ENCODE data around the gene ZNF24.

Gene ZNF24

DNA sequence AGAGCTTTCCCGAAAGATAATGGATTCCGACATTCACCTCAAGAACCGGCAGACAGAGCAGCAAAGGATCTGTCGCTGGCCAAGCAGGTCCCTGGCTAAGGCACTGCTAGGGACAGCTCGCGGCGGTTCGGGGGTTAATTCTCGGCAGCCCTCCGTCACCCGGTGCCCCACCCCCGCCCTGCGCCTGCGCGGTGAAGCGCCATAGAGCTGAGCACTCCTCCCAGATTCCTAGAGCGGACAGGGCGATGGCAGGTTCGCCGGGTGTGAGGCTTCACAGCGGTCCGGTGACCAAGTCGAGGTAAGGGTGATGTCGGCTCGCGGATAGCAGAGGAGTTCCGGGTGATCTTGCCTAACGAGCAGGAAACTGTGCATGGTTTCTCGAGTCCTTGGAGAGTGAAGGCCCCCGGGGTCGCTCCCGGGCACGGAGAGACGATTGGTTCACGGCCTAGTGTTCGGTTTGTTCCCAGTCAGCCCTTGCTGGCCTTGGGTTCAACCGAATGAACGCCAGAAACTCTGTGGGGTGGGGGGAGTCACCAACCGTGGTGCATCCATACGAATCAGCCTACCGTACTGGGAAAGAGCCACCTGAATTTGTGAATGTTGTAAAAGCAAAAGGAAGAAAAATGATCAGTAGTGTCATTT, 54.0 kb downstream of the ZNF24 start, which contains the start of gene ZSCAN30:
Gene ZSCAN30 (minus strand): TSS at position 136 of the 642 bp plus-strand sequence. CDS start 25,877 bp downstream, outside the sequence.
- FAIRE-seq = no peak

DNA sequence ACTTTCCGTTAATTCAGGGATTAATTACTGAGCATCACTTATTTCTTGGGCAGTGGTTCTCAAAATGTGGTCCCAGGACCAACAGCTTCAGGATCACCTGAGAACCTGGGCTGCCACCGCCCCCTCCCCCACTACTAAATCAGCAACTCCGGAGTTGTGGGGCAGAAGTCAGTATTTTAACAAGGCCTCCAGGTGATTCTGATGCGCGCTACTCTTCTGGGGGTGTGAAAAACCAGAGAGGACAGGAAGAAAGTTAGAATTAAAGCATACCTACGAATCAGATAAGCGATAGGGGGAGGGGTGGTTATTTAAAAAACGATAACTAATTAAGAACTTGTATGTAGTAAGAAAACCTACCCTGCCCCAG, 54.5 kb downstream of the ZNF24 start:
- no peak for FAIRE-seq

DNA sequence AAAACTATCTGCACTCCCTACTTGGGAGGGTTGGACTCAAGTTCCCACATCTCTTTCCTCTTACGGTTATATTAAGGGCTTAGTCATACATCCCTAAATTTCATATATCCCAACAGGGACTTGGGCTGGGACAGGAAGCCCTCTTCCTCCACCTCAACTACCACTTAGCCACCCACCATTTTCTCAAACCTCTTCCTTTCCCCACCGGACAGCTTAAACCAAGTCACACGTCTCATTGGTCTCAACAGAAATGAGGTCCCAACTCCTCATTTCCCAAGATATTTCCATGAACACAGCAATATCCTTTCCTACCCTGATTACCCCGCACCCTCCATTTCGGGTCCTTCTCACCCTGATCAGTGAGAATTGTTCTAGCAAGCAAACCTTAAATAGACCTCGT, 54.9 kb downstream of the ZNF24 start:
- no peak for FAIRE-seq

DNA sequence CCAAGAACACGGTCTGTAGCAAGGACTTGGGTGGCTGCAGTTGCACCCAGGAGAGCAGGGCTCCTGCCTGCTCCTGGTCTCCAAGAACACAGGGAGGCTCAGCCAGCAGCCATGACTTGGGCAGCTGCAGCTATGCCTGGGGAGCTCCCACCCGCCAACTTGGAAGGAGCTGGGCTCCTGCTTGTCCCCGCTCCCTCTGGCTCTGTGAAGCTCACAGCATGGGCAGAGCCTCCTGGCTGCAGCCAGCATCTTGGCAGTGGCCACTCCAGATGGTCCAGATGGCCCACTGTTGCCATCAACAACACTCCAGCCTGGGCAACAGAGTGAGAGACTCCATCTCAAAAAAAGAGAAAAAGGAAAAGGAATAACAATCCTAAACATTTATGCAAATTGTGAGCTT, 59.4 kb downstream of the ZNF24 start:
- no peak for FAIRE-seq

DNA sequence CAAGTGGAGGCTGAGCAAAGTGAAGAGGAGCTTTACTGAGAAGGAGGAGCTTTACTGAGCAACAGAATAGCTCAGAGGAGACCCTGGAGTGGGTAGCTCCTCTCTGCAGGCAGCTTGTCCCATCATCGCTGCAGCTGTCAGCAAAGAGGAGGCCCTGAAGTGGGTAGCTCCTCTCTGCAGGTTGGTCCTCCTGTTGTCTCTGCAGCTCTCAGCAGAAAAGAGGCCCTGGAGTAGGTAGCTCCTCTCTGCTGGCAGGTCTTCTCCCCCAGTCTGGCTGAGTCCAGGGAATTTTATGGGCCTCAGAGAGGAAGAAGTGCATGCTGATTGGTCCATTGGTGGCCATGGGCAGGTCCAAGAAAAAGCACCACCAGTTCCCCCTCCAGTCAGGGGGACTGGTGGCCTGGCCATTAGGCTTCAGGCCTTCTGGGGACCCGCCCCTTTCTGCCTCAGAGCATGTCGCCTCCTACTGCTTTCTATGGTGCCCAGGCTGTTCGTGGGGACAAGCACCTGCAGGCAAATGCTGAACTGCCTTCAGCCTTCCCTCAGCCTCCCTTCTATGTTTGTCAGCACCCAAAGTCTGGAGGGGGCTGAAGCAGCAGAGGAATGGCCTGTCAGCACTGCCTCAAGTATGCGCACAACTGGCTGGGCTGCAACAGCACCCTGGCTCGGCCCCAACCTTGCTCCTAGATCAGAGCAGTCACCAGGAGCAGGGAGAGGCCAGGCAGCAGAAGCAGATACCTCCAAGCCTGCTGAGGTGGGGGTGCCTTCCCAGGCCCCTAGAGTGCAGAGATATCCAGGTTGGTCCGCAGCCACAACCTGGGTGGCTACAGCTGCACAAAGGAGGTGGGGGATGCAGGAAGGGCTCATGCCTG, 60.1 kb downstream of the ZNF24 start:
- FAIRE-seq = no peak

DNA sequence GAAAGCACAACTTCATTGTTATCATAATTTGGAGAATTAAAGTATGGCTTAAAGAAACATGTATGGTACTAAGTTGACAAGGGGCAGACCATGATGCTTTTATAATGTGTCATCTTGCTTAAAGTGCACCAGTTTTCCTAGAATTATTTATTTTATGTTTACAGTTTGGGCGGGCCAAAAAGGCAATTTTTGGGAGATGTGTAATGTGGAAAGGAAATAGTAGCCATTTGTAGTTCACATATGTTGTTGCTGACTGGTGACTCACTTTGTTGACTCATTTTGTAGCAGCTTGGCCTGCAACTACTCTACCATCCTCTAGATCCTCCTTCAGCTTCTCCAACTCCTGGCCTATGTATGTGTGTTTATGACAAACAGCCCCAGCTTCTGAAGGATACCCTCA, 61.9 kb downstream of the ZNF24 start:
- no peak for FAIRE-seq
